A549 treated with dexamethasone at 1 μM for 4 hours (cell line): Measurements from ENCODE around the gene SESN1. TPM values are rescaled to one million over a fixed set of nuclear protein-coding genes. Genes with fewer than 3 reads are reported as not detected.

Source experiments
- total RNA-seq: library from RNA; stranded (reverse); fragments of 200-300 nt; extraction: Qiagen RNA extraction; gene quantifications from 5 replicates; pipeline ENCODE4 v1.2.3, GENCODE V29; 2022

Gene SESN1
- 9.0 to 11.3 TPM (median 10.0 TPM) in 5 replicates for total RNA-seq

DNA sequence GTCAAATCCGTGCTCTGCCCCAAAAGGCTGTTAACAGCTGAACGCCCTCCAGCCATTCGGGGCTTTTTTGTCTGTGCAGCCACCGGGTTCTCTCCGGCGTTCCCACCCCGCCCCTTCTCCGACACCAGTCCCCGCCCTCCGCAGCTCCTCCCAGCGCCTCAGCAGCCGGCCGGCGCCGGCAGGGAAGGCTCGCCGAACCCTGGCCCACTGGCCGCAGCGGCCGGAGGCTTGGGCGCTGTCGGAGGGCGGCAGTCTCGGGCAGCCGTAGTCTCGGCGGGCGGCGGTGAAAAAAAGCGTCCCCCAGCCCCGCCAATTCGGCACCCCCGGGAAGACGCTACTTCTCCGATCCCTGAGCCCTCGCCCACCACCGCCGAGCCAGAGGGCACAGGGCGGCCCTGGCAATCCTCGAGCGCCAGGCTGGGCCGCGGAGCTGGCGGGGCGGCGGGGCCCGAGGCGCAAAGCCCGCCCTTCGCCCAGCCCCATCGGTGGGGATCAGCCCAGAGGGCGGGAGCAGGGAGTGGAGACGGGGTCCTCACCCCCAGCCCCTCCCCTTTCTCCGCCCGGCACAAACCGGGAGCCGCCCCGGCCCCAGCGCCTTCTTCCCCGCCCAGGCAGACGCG lies at the start of gene SESN1:
Gene SESN1 (minus strand): TSS at position 431 of the 620 bp plus-strand sequence. CDS start 773 bp downstream, outside the sequence.

GRCh38 chr6:109095036-109095834 lies 589 bp upstream of the SESN1 start, which contains the start of gene CEP57L1:
Gene CEP57L1, plus strand, starts transcription at chr6:109095507. Its CDS starts 49,715 bp downstream, at chr6:109145222.

Other genes with a start within 250 kb of the SESN1 start
- gene ARMC2, start 246.4 kb downstream of the SESN1 start, total RNA-seq, result 1.8 to 2.6 TPM (median 2.0 TPM) in 5 replicates
- gene CEP57L1, start 661 bp upstream of the SESN1 start, total RNA-seq, result 6.3 to 9.0 TPM (median 8.3 TPM) in 5 replicates